ENCODE results near the gene CENPQ. TPM values are rescaled to one million over a fixed set of nuclear protein-coding genes. Genes with fewer than 3 reads are reported as not detected.
"Not testable (repeated sequence)": the region's sequence is repeated elsewhere in the genome, so short reads cannot be mapped to it uniquely, and the experiment has no call there.

The CENPQ gene
- total and polyA plus RNA-seq, 8 donors = 0.88 to 3.1 (median 1.3) TPM

DNA sequence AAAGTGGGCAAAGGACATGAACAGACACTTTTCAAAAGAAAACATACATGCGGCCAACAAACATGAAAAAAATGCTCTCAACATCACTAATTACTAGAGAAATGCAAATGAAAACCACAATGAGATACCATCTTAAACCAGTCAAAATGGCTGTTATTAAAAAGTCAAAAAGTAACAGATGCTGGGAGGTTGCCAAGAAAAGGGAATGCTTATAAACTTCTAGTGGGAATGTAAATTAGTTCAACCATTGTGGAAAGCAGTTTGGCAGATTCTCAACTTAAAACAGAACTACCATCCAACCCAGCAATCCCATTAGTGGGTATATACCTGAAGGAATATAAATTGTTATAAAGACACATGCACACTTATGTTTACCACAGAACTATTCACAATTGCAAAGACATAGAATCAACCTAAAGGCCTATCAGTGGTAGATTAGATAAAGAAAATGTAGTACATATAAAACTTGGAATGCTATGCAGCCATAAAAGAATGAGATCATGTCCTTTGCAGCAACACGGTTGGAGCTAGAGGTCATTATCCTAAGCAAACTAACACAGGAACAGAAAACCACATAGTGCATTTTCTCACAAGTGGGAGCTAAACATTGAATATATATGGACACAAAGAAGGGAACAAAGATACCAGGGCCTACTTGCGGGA lies 16.3 kb downstream of the CENPQ start:
- WGBS, 2 donors = 71 to 74% methylated on average over 3 of the region's 3 CpGs
- ATAC-seq (no peak), DNase-seq (no peak), FAIRE-seq (peak; percentile 32)
- no peaks in the 10 kb centered on the region for H3K9me3 ChIP-seq
- H3K36me3 ChIP-seq = no peaks in the 10 kb centered on the region
- H3K4me3 ChIP-seq = no peak overlapping the region
- intact Hi-C loops (cut with DNase I) = no loop called here
- H3K27me3 ChIP-seq = no peaks in the 10 kb centered on the region
- H3K4me1 ChIP-seq = no peaks in the 10 kb centered on the region
- no peak for TF ChIP-seq CTCF (IDR thresholded peaks at IDR 0.05)
- H3K27ac ChIP-seq = no peak overlapping the region

DNA sequence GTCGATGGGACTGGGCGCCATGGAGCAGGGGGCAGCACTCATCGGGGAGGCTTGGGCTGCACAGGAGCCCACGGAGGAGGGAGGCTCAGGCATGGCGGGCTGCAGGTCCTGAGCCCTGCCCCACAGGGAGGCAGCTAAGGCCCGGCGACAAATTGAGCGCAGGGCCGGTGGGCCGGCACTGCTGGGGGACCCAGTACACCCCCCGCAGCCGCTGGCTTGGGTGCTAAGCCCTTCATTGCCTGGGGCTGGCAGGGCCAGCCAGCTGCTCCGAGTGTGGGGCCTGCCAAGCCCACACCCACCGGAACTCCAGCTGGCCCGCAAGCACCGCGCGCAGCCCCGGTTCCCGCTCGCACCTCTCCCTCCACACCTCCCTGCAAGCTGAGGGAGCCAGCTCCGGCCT lies 18.7 kb downstream of the CENPQ start:
- H3K27ac ChIP-seq; intact Hi-C loops (cut with DNase I); H3K27me3 ChIP-seq; ATAC-seq; H3K4me3 ChIP-seq; H3K36me3 ChIP-seq; H3K9me3 ChIP-seq; FAIRE-seq; H3K4me1 ChIP-seq: not testable (repeated sequence)
- peak in 2 of 6 donors; percentile 46 to 62 for DNase-seq
- WGBS, 2 donors = 97 to 99% methylated on average over 13 to 22 of the region's 22 CpGs

DNA sequence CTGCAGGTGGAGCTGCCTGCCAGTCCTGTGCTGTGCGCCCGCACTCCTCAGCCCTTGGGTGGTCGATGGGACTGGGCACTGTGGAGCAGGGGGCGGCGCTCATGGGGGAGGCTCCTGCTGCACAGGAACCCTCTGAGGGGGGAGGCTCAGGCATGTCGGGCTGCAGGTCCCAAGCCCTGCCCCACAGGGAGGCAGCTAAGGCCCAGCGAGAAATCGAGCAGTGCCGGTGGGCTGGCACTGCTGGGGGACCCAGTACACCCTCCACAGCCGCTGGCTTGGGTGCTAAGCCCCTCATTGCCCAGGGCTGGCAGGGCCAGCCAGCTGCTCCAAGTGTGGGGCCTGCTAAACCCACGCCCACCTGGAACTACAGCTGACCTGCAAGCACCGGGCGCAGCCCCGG lies 20.2 kb downstream of the CENPQ start:
- WGBS, 2 donors = 92 to 94% methylated on average over 12 to 14 of the region's 14 CpGs
- ATAC-seq; intact Hi-C loops (cut with DNase I); H3K27me3 ChIP-seq; H3K4me3 ChIP-seq; H3K4me1 ChIP-seq; H3K27ac ChIP-seq; H3K36me3 ChIP-seq; H3K9me3 ChIP-seq; FAIRE-seq: not testable (repeated sequence)
- DNase-seq = peak in 2 of 6 donors; percentile 47 to 66

DNA sequence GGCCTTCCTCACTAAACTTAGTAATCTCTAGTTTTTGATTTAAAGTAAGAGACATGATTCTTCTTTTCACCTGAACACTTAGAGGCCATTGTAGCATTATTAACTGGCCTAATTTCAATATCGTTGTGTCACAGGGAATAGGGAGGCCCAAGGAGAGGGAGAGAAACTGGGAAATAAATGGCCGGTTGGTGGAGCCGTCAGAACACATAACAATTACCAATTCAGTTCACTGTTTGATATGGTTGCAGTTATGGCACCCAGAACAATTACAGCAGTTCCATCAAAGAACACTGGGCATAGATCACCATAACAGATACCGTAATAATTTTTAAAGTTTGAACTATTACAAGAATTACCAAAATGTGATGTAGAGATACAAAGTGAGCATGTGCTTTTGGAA lies 27.5 kb downstream of the CENPQ start:
- DNase-seq (no peak), FAIRE-seq (no peak), ATAC-seq (peak in 1 of 4 donors; percentile 35)
- Histone ChIP-seq H3K36me3 (peaks cover 0 to 10% (median 0%) of the 10 kb centered on the region in 3 donors), H3K9me3 (no peaks in the 10 kb centered on the region), H3K27me3 (no peaks in the 10 kb centered on the region), H3K4me1 (no peaks in the 10 kb centered on the region), H3K4me3 (no peak overlapping the region), H3K27ac (no peak overlapping the region)
- TF ChIP-seq CTCF (IDR thresholded peaks at IDR 0.05) = no peak
- intact Hi-C loops (cut with DNase I) = no loop called here
- 61 to 85% methylated on average over 4 of the region's 4 CpGs for WGBS, 2 donors

- TF ChIP-seq CTCF (IDR thresholded peaks at IDR 0.05) = no peak
- no peaks in the 10 kb centered on the region for H3K27me3 ChIP-seq
- no peak overlapping the region for H3K4me3 ChIP-seq
- H3K9me3 ChIP-seq = no peaks in the 10 kb centered on the region
- 51 to 52% methylated on average over 3 of the region's 3 CpGs for WGBS, 2 donors
- FAIRE-seq (no peak), ATAC-seq (no peak), DNase-seq (no peak)
- no peaks in the 10 kb centered on the region for H3K4me1 ChIP-seq
- intact Hi-C loops (cut with DNase I) = no loop called here
- H3K27ac ChIP-seq = no peak overlapping the region
- H3K36me3 ChIP-seq = no peaks in the 10 kb centered on the region
Observed at GRCh38 chr6:49497304-49497703, 34.1 kb downstream of the CENPQ start.

DNA sequence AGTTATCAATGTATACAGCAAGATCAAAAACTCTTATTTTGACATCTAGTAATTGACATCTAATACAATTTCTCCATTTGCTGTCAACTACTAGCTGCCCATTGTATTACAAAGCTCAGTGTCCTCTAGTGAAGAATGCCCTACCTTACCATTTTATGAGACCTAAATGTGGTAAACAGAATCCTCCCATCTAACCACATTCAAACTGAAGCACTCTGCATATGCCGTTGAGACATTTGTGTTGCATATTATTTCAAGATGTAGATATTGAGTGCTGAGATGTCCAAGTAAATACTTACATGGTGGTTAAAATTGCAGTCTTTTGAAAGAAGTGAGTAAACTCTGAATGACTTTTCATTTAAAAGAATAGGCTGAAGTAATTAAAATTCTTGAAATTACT lies 36.0 kb downstream of the CENPQ start:
- TF ChIP-seq CTCF (IDR thresholded peaks at IDR 0.05) = no peak
- FAIRE-seq (no peak), ATAC-seq (no peak), DNase-seq (no peak)
- Histone ChIP-seq H3K27me3 (no peaks in the 10 kb centered on the region), H3K4me3 (no peak overlapping the region), H3K9me3 (no peaks in the 10 kb centered on the region), H3K4me1 (no peaks in the 10 kb centered on the region), H3K36me3 (no peaks in the 10 kb centered on the region), H3K27ac (no peak overlapping the region)
- WGBS, 2 donors = 74 to 76% methylated on average over 1 of the region's 1 CpG
- intact Hi-C loops (cut with DNase I) = no loop called here

Measured in pancreas (tissue), 10 donors.